GM19238 (cell line): Measurements from ENCODE around the gene DIPK1B.
"Not testable (repeated sequence)": the region's sequence is repeated elsewhere in the genome, so short reads cannot be mapped to it uniquely, and the experiment has no call there.

Source experiments
- DNase-seq: peaks from one replicate; pipeline ENCODE4 v3.0.0; 2011; ENCODE audit warnings: low spot score; ENCODE audit not compliant: insufficient read length

Gene DIPK1B

GRCh38 chr9:136765745-136766409, 53.5 kb downstream of the DIPK1B start:
- DNase-seq = not testable (repeated sequence)

GRCh38 chr9:136766410-136767120, 54.2 kb downstream of the DIPK1B start:
- not testable (repeated sequence) for DNase-seq

DNA sequence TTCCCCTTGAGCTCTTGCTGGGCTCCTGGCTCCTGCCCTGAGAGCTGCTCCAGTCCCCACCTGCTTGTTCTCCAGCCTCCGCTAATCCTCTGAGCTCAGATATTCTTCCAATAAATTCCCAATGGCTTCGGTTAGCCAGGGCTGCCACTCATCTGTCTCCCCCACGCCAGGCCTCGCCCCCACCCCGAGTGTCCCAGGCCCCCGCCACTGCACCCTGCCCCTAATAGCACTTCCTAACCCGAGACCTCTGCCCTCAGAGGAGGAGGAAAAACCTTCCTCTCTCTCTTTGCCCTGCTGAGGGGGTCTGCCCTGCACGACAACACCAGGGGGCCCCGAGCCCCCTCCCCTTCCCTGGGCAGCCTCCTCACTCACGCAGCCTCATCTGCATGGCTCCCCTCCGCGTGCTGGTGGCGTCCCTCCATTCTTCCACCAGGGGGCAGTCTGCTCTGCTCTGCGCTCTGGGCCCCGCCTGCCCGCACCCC, 57.4 kb downstream of the DIPK1B start:
- DNase-seq = peak; percentile 50

GRCh38 chr9:136771907-136772415, 59.6 kb downstream of the DIPK1B start:
- no peak for DNase-seq

DNA sequence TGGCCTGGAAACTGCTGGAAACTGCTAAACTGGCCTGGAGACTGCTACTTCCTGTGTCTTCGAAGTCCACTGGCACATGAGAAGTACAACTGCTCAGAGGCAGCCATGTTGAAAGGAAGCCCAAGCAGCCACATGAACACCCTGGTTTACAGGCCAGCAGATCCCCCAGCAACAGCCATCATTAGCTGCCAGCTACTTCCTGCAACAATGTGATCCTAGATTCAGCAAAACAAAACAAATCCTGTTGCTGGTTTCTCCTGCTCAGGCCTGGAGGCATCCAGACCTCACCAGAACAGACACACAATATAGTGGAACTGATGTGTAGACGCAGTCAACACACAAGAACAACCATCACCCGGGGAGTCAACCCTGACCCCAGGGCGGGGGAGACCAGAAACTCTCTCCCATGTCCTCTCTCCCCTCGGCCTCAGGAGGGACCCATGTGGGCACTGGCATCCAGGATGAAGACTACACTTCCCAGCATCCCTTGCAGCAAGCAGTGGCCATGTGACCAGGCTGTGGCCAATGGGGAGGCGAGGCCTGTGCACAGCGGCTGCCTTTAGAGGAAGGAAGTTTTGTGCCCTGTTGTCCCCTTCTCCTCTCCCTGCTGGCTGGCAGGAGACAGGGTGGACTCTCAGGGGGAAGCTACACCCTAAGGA, 61.1 kb downstream of the DIPK1B start:
- DNase-seq = peak; percentile 55
